H1 (cell line): ENCODE results near the gene PPID. TPM values are rescaled to one million over a fixed set of nuclear protein-coding genes. Genes with fewer than 3 reads are reported as not detected.

Experiments used
- CTCF ChIA-PET: fragments of 300-600 bp; sonication (Branson Sonifier 250); formaldehyde crosslinking; loops from one replicate; lab custom pipeline; 2021; ENCODE audit not compliant: partially characterized antibody; lab: Charles Lee
- POLR2A ChIA-PET: fragments of 300-600 bp; sonication (Branson Sonifier 250); formaldehyde crosslinking; loops from one replicate; lab custom pipeline; 2021; ENCODE audit warnings: inconsistent platforms; ENCODE audit not compliant: partially characterized antibody; lab: Charles Lee
- DNase-seq, 2 experiments: peaks; one replicate each; pipeline versions ENCODE4 v3.0.0 to v3.0.0-alpha.2; 2010 to 2022; ENCODE audit warnings: low spot score in 2 of 2, low read depth in 1 of 2, mixed read lengths in 1 of 2
- FAIRE-seq: peaks from 2 replicates; lab custom pipeline; 2011; peaks lifted over from hg19 to GRCh38; lab: Jason Lieb, UNC
- H2AFZ ChIP-seq: 2 replicates; pipeline ENCODE4 v1.8.1; 2012; ENCODE audit warnings: low read length, inconsistent platforms
- H2AK5ac ChIP-seq: 2 replicates; pipeline ENCODE4 v1.6.1; 2013; ENCODE audit warnings: low read depth, low read length
- H2BK120ac ChIP-seq: replicated peaks from 2 replicates; pipeline ENCODE3; 2013; ENCODE audit warnings: low read depth, low read length, inconsistent platforms
- H2BK12ac ChIP-seq: 2 replicates; pipeline ENCODE4 v1.6.1; 2013; ENCODE audit warnings: low read depth, low read length
- H2BK15ac ChIP-seq: 2 replicates; pipeline ENCODE4 v1.6.1; 2013; ENCODE audit warnings: low read length
- H2BK20ac ChIP-seq: 2 replicates; pipeline ENCODE4 v1.6.1; 2013; ENCODE audit warnings: low read length
- H2BK5ac ChIP-seq: 2 replicates; pipeline ENCODE4 v1.6.1; 2013; ENCODE audit warnings: low read depth, low read length
- H3K14ac ChIP-seq: 2 replicates; pipeline ENCODE4 v1.6.1; 2013; ENCODE audit warnings: inconsistent platforms; ENCODE audit not compliant: insufficient read length
- H3K18ac ChIP-seq: 2 replicates; pipeline ENCODE4 v1.6.1; 2013; ENCODE audit warnings: low read length; ENCODE audit errors: extremely low read depth
- H3K23ac ChIP-seq: 2 replicates; pipeline ENCODE4 v1.6.1; 2013; ENCODE audit warnings: inconsistent platforms; ENCODE audit not compliant: insufficient read length
- H3K23me2 ChIP-seq: 2 replicates; pipeline ENCODE4 v1.6.1; 2013; ENCODE audit warnings: low read depth, low read length
- H3K27ac ChIP-seq: 2 replicates; pipeline ENCODE4 v1.6.1; 2011; ENCODE audit warnings: low read depth, low read length, inconsistent platforms
- H3K27me3 ChIP-seq, 4 experiments: replicated peaks in 1 of 4; 1 replicate in 1 of 4; 2 replicates in 3 of 4; pipeline versions ENCODE4 v1.6.1 to v1.8.1; 2011 to 2013; ENCODE audit warnings: low read length in 3 of 4, mild to moderate bottlenecking in 3 of 4, inconsistent platforms in 2 of 4, mixed read lengths in 2 of 4, moderate library complexity in 1 of 4; ENCODE audit not compliant: control insufficient read depth in 3 of 4, insufficient read depth in 3 of 4; ENCODE audit errors: extremely low read depth in 1 of 4
- H3K36me3 ChIP-seq, 4 experiments: 2 replicates each; pipeline versions ENCODE4 v1.6.1 to v1.8.1; 2011 to 2013; ENCODE audit warnings: mild to moderate bottlenecking in 4 of 4, low read length in 3 of 4, moderate library complexity in 2 of 4, control low read depth in 1 of 4, inconsistent platforms in 1 of 4; ENCODE audit not compliant: insufficient read depth in 4 of 4, control insufficient read depth in 2 of 4
- H3K4ac ChIP-seq: replicated peaks from 2 replicates; pipeline ENCODE3; 2013; ENCODE audit warnings: low read length, low read depth, mixed read lengths, inconsistent platforms; ENCODE audit not compliant: insufficient read length
- H3K4me1 ChIP-seq, 4 experiments: replicated peaks in 1 of 4; 1 replicate in 1 of 4; 2 replicates in 3 of 4; pipeline versions ENCODE4 v1.6.1 to v1.8.1; 2011 to 2013; ENCODE audit warnings: low read length in 3 of 4, inconsistent platforms in 2 of 4, mixed read lengths in 1 of 4; ENCODE audit not compliant: insufficient read depth in 4 of 4, control insufficient read depth in 3 of 4
- H3K4me2 ChIP-seq, 2 experiments: 2 replicates each; pipeline versions ENCODE4 v1.6.1 to v1.8.1; 2011 to 2013; ENCODE audit warnings: low read depth in 2 of 2, low read length in 2 of 2, control low read depth in 1 of 2, inconsistent platforms in 1 of 2, mild to moderate bottlenecking in 1 of 2; ENCODE audit not compliant: insufficient read depth in 1 of 2
- H3K4me3 ChIP-seq, 4 experiments: fragments of 200-600, 300-600 bp in 1 of 4; sonication (generic), shearing (Covaris generic), sonication (Bioruptor Twin) in 1 of 4; 2 replicates each; pipeline versions ENCODE4 v1.5.1 to v1.8.1; 2011 to 2016; ENCODE audit warnings: low read length in 4 of 4, low read depth in 3 of 4, control low read depth in 2 of 4, inconsistent platforms in 2 of 4, mild to moderate bottlenecking in 2 of 4, mixed read lengths in 1 of 4, moderate library complexity in 1 of 4; ENCODE audit not compliant: insufficient read depth in 2 of 4; ENCODE audit errors: extremely low read depth in 1 of 4
- H3K56ac ChIP-seq: replicated peaks from 2 replicates; pipeline ENCODE3; 2013; ENCODE audit warnings: low read depth, mild to moderate bottlenecking, mixed read lengths, low read length, inconsistent platforms; ENCODE audit not compliant: insufficient read length
- H3K79me1 ChIP-seq: 2 replicates; pipeline ENCODE4 v1.6.1; 2013; ENCODE audit warnings: low read depth, low read length, control low read depth
- H3K79me2 ChIP-seq, 2 experiments: 2 replicates each; pipeline versions ENCODE4 v1.6.1 to v1.8.1; 2012 to 2013; ENCODE audit warnings: low read length in 2 of 2, mild to moderate bottlenecking in 2 of 2, inconsistent platforms in 1 of 2; ENCODE audit not compliant: insufficient read depth in 2 of 2, control insufficient read depth in 1 of 2
- H3K9ac ChIP-seq, 4 experiments: replicated peaks in 1 of 4; 1 replicate in 1 of 4; 2 replicates in 3 of 4; pipeline versions ENCODE4 v1.6.1 to v1.8.1; 2011 to 2013; ENCODE audit warnings: low read depth in 3 of 4, low read length in 3 of 4, control low read depth in 2 of 4, mild to moderate bottlenecking in 2 of 4, moderate library complexity in 2 of 4, inconsistent platforms in 1 of 4; ENCODE audit errors: extremely low read depth in 1 of 4
- H3K9me3 ChIP-seq, 2 experiments: 2 replicates each; pipeline versions ENCODE4 v1.6.1 to v1.8.1; 2012 to 2013; ENCODE audit warnings: mild to moderate bottlenecking in 2 of 2, moderate library complexity in 2 of 2, control low read depth in 1 of 2, inconsistent platforms in 1 of 2, low read depth in 1 of 2, low read length in 1 of 2, mixed read lengths in 1 of 2; ENCODE audit not compliant: insufficient read depth in 2 of 2
- H4K20me1 ChIP-seq, 2 experiments: replicated peaks in 1 of 2; 2 replicates each; pipeline versions ENCODE3 to v1.8.1; 2011 to 2013; ENCODE audit warnings: inconsistent platforms in 2 of 2, low read length in 2 of 2, mild to moderate bottlenecking in 1 of 2; ENCODE audit not compliant: insufficient read depth in 2 of 2, control insufficient read depth in 1 of 2
- H4K5ac ChIP-seq: 2 replicates; pipeline ENCODE4 v1.6.1; 2013; ENCODE audit warnings: low read length, low read depth, mixed read lengths, inconsistent platforms; ENCODE audit not compliant: insufficient read length
- H4K8ac ChIP-seq: 2 replicates; pipeline ENCODE4 v1.8.0; 2013; ENCODE audit warnings: mild to moderate bottlenecking, moderate library complexity, low read length, inconsistent platforms; ENCODE audit not compliant: insufficient read depth; ENCODE audit errors: extremely low read depth
- H4K91ac ChIP-seq: replicated peaks from 2 replicates; pipeline ENCODE3; 2013; ENCODE audit warnings: low read length, mixed read lengths, inconsistent platforms; ENCODE audit not compliant: insufficient read length
- ASH2L ChIP-seq: fragments of 200-600, 300-600 bp; sonication (generic); IDR thresholded peaks from one replicate; pipeline ENCODE4 v1.7.1; 2017; ENCODE audit warnings: low read length
- ATF2 ChIP-seq: IDR thresholded peaks from 2 replicates; pipeline ENCODE4 v1.6.1; 2012; ENCODE audit warnings: low read length, inconsistent platforms
- CBX8 ChIP-seq: fragments of 300-800, 300-1000 bp; sonication (generic); IDR thresholded peaks from 2 replicates; pipeline ENCODE4 v1.7.1; 2016; ENCODE audit warnings: low read depth, low read length, borderline replicate concordance
- CHD2 ChIP-seq: IDR thresholded peaks from 2 replicates; pipeline ENCODE4 v1.6.1; 2012; ENCODE audit warnings: low read length, improper control_type of control experiment
- HDAC2 ChIP-seq, 2 experiments: fragments of 300-600 bp in 1 of 2; sonication (generic) in 1 of 2; IDR thresholded peaks; 2 replicates each; pipeline ENCODE4 v1.6.1; 2011 to 2012; ENCODE audit warnings: low read depth in 2 of 2, low read length in 2 of 2, mild to moderate bottlenecking in 2 of 2, moderate library complexity in 2 of 2, borderline replicate concordance in 1 of 2, inconsistent platforms in 1 of 2
- JUND ChIP-seq: IDR thresholded peaks from 2 replicates; pipeline ENCODE4 v1.6.1; 2011; ENCODE audit warnings: mild to moderate bottlenecking, improper control_type of control experiment, low read length
- KDM1A ChIP-seq: fragments of 200-600, 300-600 bp; sonication (generic); IDR thresholded peaks from 2 replicates; pipeline ENCODE4 v1.7.1; 2016; ENCODE audit warnings: mild to moderate bottlenecking, low read length, borderline replicate concordance
- PHF8 ChIP-seq: fragments of 200-600 bp; sonication (generic); conservative IDR thresholded peaks from 2 replicates; pipeline ENCODE4 v1.7.1; 2012; ENCODE audit warnings: low read depth, mild to moderate bottlenecking, inconsistent platforms, low read length, moderate library complexity
- RAD21 ChIP-seq, 2 experiments: IDR thresholded peaks in 1 of 2; conservative IDR thresholded peaks in 1 of 2; 2 replicates each; pipeline ENCODE4 v1.6.1; 2011; ENCODE audit warnings: low read depth in 2 of 2, low read length in 2 of 2, improper control_type of control experiment in 1 of 2, inconsistent platforms in 1 of 2, mild to moderate bottlenecking in 1 of 2, moderate library complexity in 1 of 2
- SIN3A ChIP-seq, 2 experiments: IDR thresholded peaks in 1 of 2; conservative IDR thresholded peaks in 1 of 2; 2 replicates each; pipeline ENCODE4 v1.6.1; 2011 to 2012; ENCODE audit warnings: low read length in 2 of 2, improper control_type of control experiment in 1 of 2, low read depth in 1 of 2, mild to moderate bottlenecking in 1 of 2
- SP4 ChIP-seq: IDR thresholded peaks from 2 replicates; pipeline ENCODE4 v1.6.1; 2012; ENCODE audit warnings: low read length, inconsistent platforms
- ZNF274 ChIP-seq: IDR thresholded peaks from 2 replicates; pipeline ENCODE4 v1.7.0; 2012; ENCODE audit warnings: low read length, borderline replicate concordance; ENCODE audit errors: extremely low read depth
- WGBS, 2 experiments: shearing (Covaris generic) in 1 of 2; methylation state at CpG; one replicate each; pipeline versions ENCODE4 v1.1.6 to v1.1.7; 2013 to 2015; ENCODE audit warnings: low lambda C conversion rate in 2 of 2, mixed read lengths in 2 of 2, inconsistent platforms in 1 of 2, low coverage in 1 of 2, missing lambda C conversion rate in 1 of 2; ENCODE audit not compliant: insufficient replicate concordance in 2 of 2, insufficient coverage in 1 of 2, insufficient read length in 1 of 2; ENCODE audit errors: extremely low coverage in 1 of 2, missing lambda C conversion rate in 1 of 2; 5-methylcytosine and 5-hydroxymethylcytosine counted together
- polyA plus RNA-seq, 7 experiments: library from polyadenylated mRNA; depleted of rRNA in 3 of 7; stranded (reverse) in 5 of 7; unstranded in 2 of 7; fragments of >200 nt in 5 of 7; fragments of 200-250 nt in 2 of 7; gene quantifications; 1 replicate in 5 of 7; 2 replicates in 1 of 7; 4 replicates in 1 of 7; pipeline versions ENCODE4 v1.2.1 to v1.2.3, GENCODE V29; 2011 to 2013; ENCODE audit warnings: missing spikeins in 2 of 7, mixed read lengths in 2 of 7
- total RNA-seq: library from RNA; stranded (reverse); fragmentation: NEBNext Ultra II Directional; extraction: Animal tissue kit (Norgen Biotek cat#: 25700); gene quantifications from 2 replicates; pipeline ENCODE4 v1.2.1, GENCODE V29; 2021

PPID gene
- total and polyA plus RNA-seq, 2 of the 8 experiments (the other 6 are each of a cell fraction or from before 2014, with no cell fraction given): 20.2 to 53.2 TPM

GRCh38 chr4:158763462-158763861 lies 40.3 kb upstream of the PPID start:
- Histone ChIP-seq H4K8ac (no peak overlapping the region), H3K56ac (no peak overlapping the region), H3K79me2 (no peaks in the 10 kb centered on the region), H3K18ac (no peak overlapping the region), H2BK5ac (no peak overlapping the region), H2AK5ac (no peak overlapping the region), H3K79me1 (no peaks in the 10 kb centered on the region), H2BK20ac (no peak overlapping the region), H2BK15ac (no peak overlapping the region), H4K5ac (no peak overlapping the region), H3K9ac (no peak overlapping the region), H3K14ac (no peak overlapping the region), H4K20me1 (no peaks in the 10 kb centered on the region), H3K4me1 (peaks cover 0 to 3% (median 0%) of the 10 kb centered on the region in 4 experiments; a peak in 1 of 7 replicates), H3K9me3 (peaks cover 0 to 7% of the 10 kb centered on the region in 2 experiments; a peak in 1 of 4 replicates), H2BK12ac (no peak overlapping the region), H2BK120ac (no peak overlapping the region), H3K23ac (no peak overlapping the region), H3K4ac (no peak overlapping the region), H3K27ac (no peak overlapping the region), H3K4me2 (no peak overlapping the region), H4K91ac (no peak overlapping the region), H3K4me3 (no peak overlapping the region), H3K27me3 (no peaks in the 10 kb centered on the region; a peak in 1 of 7 replicates), H3K23me2 (peaks cover 4% of the 10 kb centered on the region; the same call in 1 of the 2 replicates), H3K36me3 (no peaks in the 10 kb centered on the region), H2AFZ (no peak overlapping the region)
- no peak for DNase-seq
- ChIA-PET POLR2A (no interaction called here), CTCF (interaction anchor here (1.2 kb wide), 1 partner anchor 94 kb away, joined by 5 read pairs; no protein-coding TSS in a partner anchor)
- WGBS, 2 experiments: 41% methylated on average over 2 of the region's 2 CpGs; no CpG with 5 or more reads in 1 of the 2 experiments
- FAIRE-seq: no peak
- TF ChIP-seq JUND: no peak
- no peak for TF ChIP-seq SP4
- no peak for TF ChIP-seq SIN3A (conservative IDR thresholded peaks at IDR 0.05 in 1 of 2, IDR thresholded peaks at IDR 0.05 in 1 of 2; ENCODE audit: low read depth in 1 of 2, low read length in 2 of 2)
- no peak for TF ChIP-seq HDAC2 (IDR thresholded peaks at IDR 0.05; ENCODE audit: borderline replicate concordance in 1 of 2, low read depth in 2 of 2, low read length in 2 of 2)
- TF ChIP-seq ASH2L: no peak
- TF ChIP-seq ATF2: no peak
- no peak for TF ChIP-seq CHD2
- no peak for TF ChIP-seq CBX8
- no peak for TF ChIP-seq ZNF274
- no peak for TF ChIP-seq RAD21 (IDR thresholded peaks at IDR 0.05 in 1 of 2, conservative IDR thresholded peaks at IDR 0.05 in 1 of 2; ENCODE audit: low read depth in 2 of 2, low read length in 2 of 2)
- no peak for TF ChIP-seq PHF8
- no peak for TF ChIP-seq KDM1A
